ENCODE measurements around the gene PABPN1. TPM values are rescaled to one million over a fixed set of nuclear protein-coding genes. Genes with fewer than 3 reads are reported as not detected.

PABPN1 gene
- total RNA-seq, 4 donors from 2014 or later: 79.3 to 149 (median 116) TPM

DNA sequence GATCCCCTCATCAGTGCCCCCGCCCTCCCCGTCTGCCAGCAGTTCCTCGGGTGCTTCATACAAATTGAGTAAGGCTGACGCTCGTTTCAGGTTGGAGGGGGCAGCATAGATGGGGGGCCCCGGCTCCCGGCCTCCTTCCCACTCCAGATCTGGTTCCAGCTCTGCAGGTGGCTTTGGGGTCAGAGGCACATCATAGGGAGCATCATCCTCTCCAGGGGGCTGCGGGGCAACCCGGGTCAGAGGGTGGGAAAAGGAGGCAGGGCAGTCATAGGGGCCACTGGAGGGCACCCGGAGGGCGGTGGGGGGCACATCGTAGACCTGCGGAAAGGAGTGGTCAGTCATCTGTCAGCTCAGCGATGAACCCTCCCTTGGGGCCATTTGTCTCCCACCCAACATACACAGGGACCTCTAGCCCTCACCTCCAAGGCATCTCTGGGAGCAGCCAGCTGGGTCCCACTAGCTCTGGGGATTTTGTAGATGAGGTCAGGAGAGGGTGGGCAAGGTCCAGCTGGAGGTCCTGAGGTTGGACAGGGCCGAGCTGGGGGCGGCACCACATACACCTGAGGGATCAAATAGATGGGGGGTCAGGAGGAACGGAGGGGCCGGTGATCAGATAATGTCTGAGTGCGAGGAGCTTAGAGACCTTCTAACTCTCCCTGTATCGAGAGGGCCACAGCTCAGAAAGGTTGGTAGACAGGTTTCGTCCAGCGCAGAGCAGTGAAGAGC lies 38.6 kb downstream of the PABPN1 start:
- TF ChIP-seq, protein P1, sequence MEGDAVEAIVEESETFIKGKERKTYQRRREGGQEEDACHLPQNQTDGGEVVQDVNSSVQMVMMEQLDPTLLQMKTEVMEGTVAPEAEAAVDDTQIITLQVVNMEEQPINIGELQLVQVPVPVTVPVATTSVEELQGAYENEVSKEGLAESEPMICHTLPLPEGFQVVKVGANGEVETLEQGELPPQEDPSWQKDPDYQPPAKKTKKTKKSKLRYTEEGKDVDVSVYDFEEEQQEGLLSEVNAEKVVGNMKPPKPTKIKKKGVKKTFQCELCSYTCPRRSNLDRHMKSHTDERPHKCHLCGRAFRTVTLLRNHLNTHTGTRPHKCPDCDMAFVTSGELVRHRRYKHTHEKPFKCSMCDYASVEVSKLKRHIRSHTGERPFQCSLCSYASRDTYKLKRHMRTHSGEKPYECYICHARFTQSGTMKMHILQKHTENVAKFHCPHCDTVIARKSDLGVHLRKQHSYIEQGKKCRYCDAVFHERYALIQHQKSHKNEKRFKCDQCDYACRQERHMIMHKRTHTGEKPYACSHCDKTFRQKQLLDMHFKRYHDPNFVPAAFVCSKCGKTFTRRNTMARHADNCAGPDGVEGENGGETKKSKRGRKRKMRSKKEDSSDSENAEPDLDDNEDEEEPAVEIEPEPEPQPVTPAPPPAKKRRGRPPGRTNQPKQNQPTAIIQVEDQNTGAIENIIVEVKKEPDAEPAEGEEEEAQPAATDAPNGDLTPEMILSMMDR (IDR thresholded peaks at IDR 0.05): no peak
- TF ChIP-seq POLR2A (IDR thresholded peaks at IDR 0.05): no peak
- DNase-seq: no peak
- Histone ChIP-seq H3K27me3 (no peaks in the 10 kb centered on the region), H3K4me1 (peaks cover 0 to 9% (median 0%) of the 10 kb centered on the region in 4 donors), H3K36me3 (no peaks in the 10 kb centered on the region), H3K9me3 (no peaks in the 10 kb centered on the region), H3K27ac (no peak overlapping the region), H3K4me3 (no peak overlapping the region)

GRCh38 chr14:23360496-23360895 lies 39.2 kb downstream of the PABPN1 start:
- H3K9me3 ChIP-seq: no peaks in the 10 kb centered on the region
- no peaks in the 10 kb centered on the region for H3K36me3 ChIP-seq
- TF ChIP-seq POLR2A (IDR thresholded peaks at IDR 0.05): no peak
- TF ChIP-seq, protein P1 (IDR thresholded peaks at IDR 0.05): no peak
- peak in 1 of 3 donors; percentile 39 for DNase-seq
- no peak overlapping the region for H3K4me3 ChIP-seq
- peaks cover 0 to 4% of the 10 kb centered on the region in 2 donors for H3K27me3 ChIP-seq
- peak overlapping the region in 1 of 4 donors; percentile 50 for H3K27ac ChIP-seq
- H3K4me1 ChIP-seq: peaks cover 0 to 9% (median 0%) of the 10 kb centered on the region in 4 donors

- TF ChIP-seq POLR2A (IDR thresholded peaks at IDR 0.05): no peak
- TF ChIP-seq, protein P1 (IDR thresholded peaks at IDR 0.05): no peak
- no peak overlapping the region for H3K4me3 ChIP-seq
- H3K4me1 ChIP-seq: peaks cover 0 to 9% (median 0%) of the 10 kb centered on the region in 4 donors
- no peaks in the 10 kb centered on the region for H3K36me3 ChIP-seq
- DNase-seq: no peak
- no peaks in the 10 kb centered on the region for H3K9me3 ChIP-seq
- H3K27me3 ChIP-seq: peaks cover 0 to 6% of the 10 kb centered on the region in 2 donors
- peak overlapping the region in 1 of 4 donors; percentile 50 for H3K27ac ChIP-seq
These were observed 40.1 kb downstream of the PABPN1 start for GRCh38 chr14:23361320-23361719.

DNA sequence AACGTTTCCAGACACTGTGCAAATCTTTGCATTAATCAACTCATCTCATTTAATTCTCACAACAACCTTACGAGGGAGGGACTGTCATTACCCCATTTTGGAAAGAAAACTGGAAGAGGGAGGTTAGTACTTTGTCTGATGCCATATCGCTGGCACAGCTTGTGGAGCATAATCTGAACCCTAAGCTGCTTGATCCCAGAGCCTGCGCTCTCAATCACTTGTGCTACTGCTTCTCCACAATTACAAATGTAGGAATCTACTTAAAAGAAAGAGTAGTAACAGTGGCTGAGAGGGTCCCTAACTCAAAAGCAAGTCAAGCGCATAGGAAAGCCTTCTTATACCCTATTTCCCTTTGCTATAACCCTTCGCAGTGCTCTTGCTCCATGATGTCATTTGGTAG lies 40.5 kb downstream of the PABPN1 start:
- H3K27ac ChIP-seq: peak overlapping the region in 2 of 4 donors; percentile 16 to 50
- TF ChIP-seq, protein P1 (IDR thresholded peaks at IDR 0.05): no peak
- no peak for TF ChIP-seq POLR2A (IDR thresholded peaks at IDR 0.05)
- DNase-seq: no peak
- H3K4me1 ChIP-seq: peaks cover 0 to 9% (median 0%) of the 10 kb centered on the region in 4 donors
- no peaks in the 10 kb centered on the region for H3K36me3 ChIP-seq
- no peaks in the 10 kb centered on the region for H3K9me3 ChIP-seq
- H3K4me3 ChIP-seq: no peak overlapping the region
- peaks cover 0 to 6% of the 10 kb centered on the region in 2 donors for H3K27me3 ChIP-seq

DNA sequence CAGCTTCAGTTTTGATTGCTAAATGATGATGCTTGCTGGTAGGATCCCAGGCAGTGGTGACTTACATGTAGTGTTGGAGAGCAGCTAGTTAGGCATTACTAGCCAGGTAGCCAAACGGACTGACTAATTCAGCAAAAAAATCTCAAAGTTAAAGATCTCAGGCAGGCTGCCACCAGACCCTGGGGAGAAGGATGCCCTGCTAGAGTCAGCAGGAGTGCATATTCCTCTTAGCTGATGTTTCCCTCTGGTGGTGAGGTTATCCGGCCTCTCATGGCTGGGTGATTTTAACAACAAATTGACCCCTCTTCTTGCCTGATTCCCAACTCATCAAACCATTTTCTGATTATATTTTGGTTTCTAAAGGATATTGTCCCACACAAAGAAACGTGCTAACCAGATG lies 40.9 kb downstream of the PABPN1 start:
- TF ChIP-seq POLR2A (IDR thresholded peaks at IDR 0.05): no peak
- TF ChIP-seq, protein P1 (IDR thresholded peaks at IDR 0.05): no peak
- DNase-seq: no peak
- Histone ChIP-seq H3K4me1 (peaks cover 0 to 9% (median 0%) of the 10 kb centered on the region in 4 donors), H3K27me3 (peaks cover 0 to 6% of the 10 kb centered on the region in 2 donors), H3K9me3 (no peaks in the 10 kb centered on the region), H3K27ac (peak overlapping the region in 1 of 4 donors; percentile 16), H3K36me3 (no peaks in the 10 kb centered on the region), H3K4me3 (no peak overlapping the region)

All from Peyer's patch (tissue), 4 donors.